ENCODE data around the gene DOCK8.
A peak's percentile ranks its signal among the peaks of the same experiment; 100 is the strongest.
"Not testable (repeated sequence)": the region's sequence is repeated elsewhere in the genome, so short reads cannot be mapped to it uniquely, and the experiment has no call there.

DOCK8 gene

GRCh38 chr9:214648-215493 is at the start of gene DOCK8:
Gene DOCK8, plus strand, starts transcription at chr9:214865. Its CDS starts 112 bp downstream, at chr9:214977.
- Mint-ChIP-seq H3K4me3 (peak within 1 kb of the TSS; percentile 77), H3K9me3 (no peaks in the 10 kb centered on the region), H3K4me1 (ENCODE audit: low read depth) (peaks cover 22% of the 10 kb centered on the region), H3K27ac (peak within 1 kb of the TSS; percentile 84), H3K27me3 (ENCODE audit: low read depth) (peaks cover 13% of the 10 kb centered on the region), H3K36me3 (ENCODE audit: low read depth) (peaks cover 23% of the 10 kb centered on the region)
- peak; percentile 74 for DNase-seq (ENCODE audit: low spot score)

DNA sequence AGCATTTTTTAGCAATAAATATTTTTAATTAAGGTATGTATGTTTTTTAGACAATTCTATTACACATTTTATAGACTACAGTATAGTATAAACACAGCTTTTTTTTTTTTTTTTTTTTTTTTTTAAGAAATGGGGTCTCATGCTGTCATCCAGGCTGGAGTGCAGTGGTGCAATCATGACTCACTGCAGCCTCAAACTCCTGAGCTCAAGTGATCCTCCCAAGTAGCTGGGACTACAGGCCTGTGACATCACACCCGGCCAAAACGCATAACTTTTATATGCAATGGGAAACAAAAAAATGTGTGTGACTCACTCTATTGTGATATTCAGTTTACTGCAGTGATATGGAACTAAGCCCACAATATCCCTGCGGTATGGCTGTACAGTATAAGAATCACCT is 44.9 kb upstream of the DOCK8 start:
- not testable (repeated sequence) for H3K27me3 Mint-ChIP-seq (ENCODE audit: low read depth); H3K9me3 Mint-ChIP-seq; H3K4me3 Mint-ChIP-seq; H3K36me3 Mint-ChIP-seq (ENCODE audit: low read depth); H3K27ac Mint-ChIP-seq; H3K4me1 Mint-ChIP-seq (ENCODE audit: low read depth); DNase-seq (ENCODE audit: low spot score)

GRCh38 chr9:178140-178825 is 36.4 kb upstream of the DOCK8 start:
- H3K9me3 Mint-ChIP-seq; DNase-seq (ENCODE audit: low spot score); H3K36me3 Mint-ChIP-seq (ENCODE audit: low read depth); H3K4me1 Mint-ChIP-seq (ENCODE audit: low read depth); H3K27me3 Mint-ChIP-seq (ENCODE audit: low read depth): not testable (repeated sequence)
- Mint-ChIP-seq H3K27ac (peak overlapping the region; percentile 71), H3K4me3 (peak overlapping the region; percentile 77)

GRCh38 chr9:178970-179383 is 35.7 kb upstream of the DOCK8 start, which contains the start of gene ZNG1A:
Gene ZNG1A, minus strand, starts transcription at chr9:179056. Its CDS starts 87 bp downstream, at chr9:178969.
- not testable (repeated sequence) for H3K27me3 Mint-ChIP-seq (ENCODE audit: low read depth); H3K9me3 Mint-ChIP-seq; DNase-seq (ENCODE audit: low spot score); H3K4me1 Mint-ChIP-seq (ENCODE audit: low read depth); H3K36me3 Mint-ChIP-seq (ENCODE audit: low read depth)
- H3K27ac Mint-ChIP-seq, result peak within 1 kb of the TSS; percentile 71
- peak within 1 kb of the TSS; percentile 77 for H3K4me3 Mint-ChIP-seq

GRCh38 chr9:199601-200000 is 15.1 kb upstream of the DOCK8 start:
- not testable (repeated sequence) for H3K36me3 Mint-ChIP-seq (ENCODE audit: low read depth); H3K4me3 Mint-ChIP-seq; H3K27me3 Mint-ChIP-seq (ENCODE audit: low read depth)

GRCh38 chr9:206481-206880 is 8.2 kb upstream of the DOCK8 start:
- no peaks in the 10 kb centered on the region for H3K9me3 Mint-ChIP-seq
- DNase-seq (ENCODE audit: low spot score), result no peak
- no peaks in the 10 kb centered on the region for H3K36me3 Mint-ChIP-seq (ENCODE audit: low read depth)
- no peak overlapping the region for H3K4me3 Mint-ChIP-seq
- peaks cover 37% of the 10 kb centered on the region for H3K27me3 Mint-ChIP-seq (ENCODE audit: low read depth)
- H3K4me1 Mint-ChIP-seq (ENCODE audit: low read depth), result peaks cover 2% of the 10 kb centered on the region
- H3K27ac Mint-ChIP-seq, result no peak overlapping the region

More at GRCh38 chr9:199601-200000, 15.1 kb upstream of the DOCK8 start:
- H3K27ac Mint-ChIP-seq; H3K4me1 Mint-ChIP-seq (ENCODE audit: low read depth); H3K9me3 Mint-ChIP-seq; DNase-seq (ENCODE audit: low spot score): not testable (repeated sequence)

DNA sequence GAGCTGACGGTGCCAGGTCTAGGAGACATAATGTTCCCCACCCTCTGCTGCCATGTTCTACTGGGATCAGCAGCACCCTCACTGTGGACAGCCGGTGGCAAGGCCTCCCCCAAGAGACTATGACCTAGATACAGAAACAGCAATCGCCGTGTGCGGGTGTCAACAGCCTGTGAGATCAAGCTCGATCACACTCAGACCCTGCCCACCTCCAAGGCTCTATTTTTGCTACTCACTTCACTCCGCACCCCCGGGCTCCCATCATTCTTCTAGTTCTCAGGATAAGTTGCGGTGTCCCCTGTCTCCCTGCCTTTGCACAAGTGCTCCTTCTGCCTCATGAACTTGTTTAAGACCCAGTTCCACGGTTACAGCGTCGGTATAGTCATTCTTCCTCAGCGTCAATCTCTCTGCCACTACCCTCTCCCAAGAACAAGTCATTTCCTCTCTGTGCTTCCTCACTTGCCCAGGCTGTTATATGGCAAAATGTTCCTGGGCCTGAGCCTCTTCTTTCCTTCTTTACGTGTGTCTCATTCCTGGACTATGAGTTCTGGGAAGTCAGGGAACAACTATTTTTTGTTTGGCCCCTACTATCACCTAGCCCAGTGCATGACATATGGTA is 5.4 kb upstream of the DOCK8 start:
- Mint-ChIP-seq H3K4me1 (ENCODE audit: low read depth) (peaks cover 2% of the 10 kb centered on the region), H3K4me3 (no peak overlapping the region), H3K9me3 (no peaks in the 10 kb centered on the region), H3K27me3 (ENCODE audit: low read depth) (peaks cover 33% of the 10 kb centered on the region), H3K36me3 (ENCODE audit: low read depth) (no peaks in the 10 kb centered on the region), H3K27ac (no peak overlapping the region)
- no peak for DNase-seq (ENCODE audit: low spot score)

DNA sequence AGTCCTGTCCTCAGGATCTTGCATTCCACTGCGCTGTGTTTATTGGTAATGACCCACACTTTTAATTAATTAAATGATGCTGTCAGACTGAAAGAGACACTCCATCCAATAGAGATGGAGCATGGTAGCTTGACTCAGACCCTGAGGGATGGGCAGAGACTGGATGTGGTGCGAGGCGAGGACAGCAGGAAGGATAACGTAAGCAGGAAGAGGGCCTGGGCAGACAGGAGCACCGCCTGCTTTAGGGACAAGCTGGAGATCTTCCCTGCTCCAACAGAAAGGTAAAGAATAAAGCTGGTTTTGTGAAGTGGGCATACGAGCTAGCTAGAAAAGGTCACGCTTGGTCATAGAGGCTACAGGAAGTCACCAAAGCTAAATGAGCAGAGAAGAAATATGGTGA is 3.6 kb upstream of the DOCK8 start:
- DNase-seq (ENCODE audit: low spot score), result no peak
- Mint-ChIP-seq H3K36me3 (ENCODE audit: low read depth) (peaks cover 5% of the 10 kb centered on the region), H3K4me1 (ENCODE audit: low read depth) (peaks cover 3% of the 10 kb centered on the region), H3K27me3 (ENCODE audit: low read depth) (peaks cover 26% of the 10 kb centered on the region), H3K27ac (no peak overlapping the region), H3K9me3 (no peaks in the 10 kb centered on the region), H3K4me3 (no peak overlapping the region)

GRCh38 chr9:211557-211956 is 3.1 kb upstream of the DOCK8 start:
- peaks cover 6% of the 10 kb centered on the region for H3K4me1 Mint-ChIP-seq (ENCODE audit: low read depth)
- no peaks in the 10 kb centered on the region for H3K9me3 Mint-ChIP-seq
- H3K4me3 Mint-ChIP-seq, result no peak overlapping the region
- H3K27ac Mint-ChIP-seq, result no peak overlapping the region
- peaks cover 8% of the 10 kb centered on the region for H3K36me3 Mint-ChIP-seq (ENCODE audit: low read depth)
- peaks cover 23% of the 10 kb centered on the region for H3K27me3 Mint-ChIP-seq (ENCODE audit: low read depth)
- DNase-seq (ENCODE audit: low spot score), result no peak

- Mint-ChIP-seq H3K4me1 (ENCODE audit: low read depth) (peaks cover 14% of the 10 kb centered on the region), H3K36me3 (ENCODE audit: low read depth) (peaks cover 16% of the 10 kb centered on the region), H3K27me3 (ENCODE audit: low read depth) (peaks cover 27% of the 10 kb centered on the region), H3K27ac (no peak overlapping the region), H3K9me3 (no peaks in the 10 kb centered on the region), H3K4me3 (no peak overlapping the region)
- DNase-seq (ENCODE audit: low spot score), result no peak
These were observed 2.4 kb upstream of the DOCK8 start for GRCh38 chr9:212297-212696.

DNA sequence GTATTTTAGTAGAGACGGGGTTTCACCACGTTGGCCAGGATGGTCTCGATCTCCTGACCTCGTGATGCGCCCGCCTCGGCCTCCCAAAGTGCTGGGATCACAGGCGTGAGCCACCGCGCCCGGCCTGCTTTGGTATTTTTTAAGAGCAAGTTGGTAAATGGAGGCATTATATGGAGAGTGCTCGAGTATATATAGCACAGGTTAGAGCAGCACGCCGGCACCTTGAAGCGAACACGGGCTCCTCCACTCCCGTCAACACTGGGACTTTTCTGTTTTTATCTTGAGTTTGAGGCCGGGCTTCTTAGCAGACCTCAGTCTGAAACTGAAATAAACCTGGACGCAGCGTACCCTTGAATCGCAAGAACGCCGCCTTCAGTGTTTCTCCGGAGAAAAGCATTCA is 764 bp upstream of the DOCK8 start:
- H3K9me3 Mint-ChIP-seq; H3K27ac Mint-ChIP-seq; DNase-seq (ENCODE audit: low spot score): not testable (repeated sequence)
- Mint-ChIP-seq H3K4me1 (ENCODE audit: low read depth) (peaks cover 19% of the 10 kb centered on the region), H3K27me3 (ENCODE audit: low read depth) (peaks cover 19% of the 10 kb centered on the region), H3K36me3 (ENCODE audit: low read depth) (peaks cover 23% of the 10 kb centered on the region), H3K4me3 (peak overlapping the region; percentile 68)

DNA sequence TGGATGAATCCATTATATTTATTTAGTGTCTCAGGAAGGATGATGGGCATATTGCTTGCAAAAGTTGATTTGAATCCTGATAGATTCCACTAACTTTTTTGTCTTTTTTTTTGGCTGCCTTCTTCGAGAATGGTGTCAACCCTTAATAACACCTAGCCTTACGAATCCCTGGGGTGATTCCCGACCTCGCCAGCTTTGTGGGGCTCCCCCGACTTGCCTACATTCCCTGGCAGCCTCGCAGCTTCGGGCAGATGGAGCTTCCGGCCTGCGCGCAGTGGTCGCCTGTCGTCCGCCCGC is 366 bp upstream of the DOCK8 start:
- peak overlapping the region; percentile 64 for H3K27ac Mint-ChIP-seq
- H3K9me3 Mint-ChIP-seq, result no peaks in the 10 kb centered on the region
- H3K27me3 Mint-ChIP-seq (ENCODE audit: low read depth), result peaks cover 15% of the 10 kb centered on the region
- peaks cover 23% of the 10 kb centered on the region for H3K36me3 Mint-ChIP-seq (ENCODE audit: low read depth)
- no peak for DNase-seq (ENCODE audit: low spot score)
- peak overlapping the region; percentile 68 for H3K4me3 Mint-ChIP-seq
- peaks cover 19% of the 10 kb centered on the region for H3K4me1 Mint-ChIP-seq (ENCODE audit: low read depth)

GRCh38 chr9:215631-216155 is 1.0 kb downstream of the DOCK8 start:
- H3K36me3 Mint-ChIP-seq (ENCODE audit: low read depth), result peaks cover 29% of the 10 kb centered on the region
- no peaks in the 10 kb centered on the region for H3K9me3 Mint-ChIP-seq
- DNase-seq (ENCODE audit: low spot score), result no peak
- peak overlapping the region; percentile 77 for H3K4me3 Mint-ChIP-seq
- H3K4me1 Mint-ChIP-seq (ENCODE audit: low read depth), result peaks cover 27% of the 10 kb centered on the region
- peak overlapping the region; percentile 84 for H3K27ac Mint-ChIP-seq
- H3K27me3 Mint-ChIP-seq (ENCODE audit: low read depth), result peaks cover 10% of the 10 kb centered on the region

DNA sequence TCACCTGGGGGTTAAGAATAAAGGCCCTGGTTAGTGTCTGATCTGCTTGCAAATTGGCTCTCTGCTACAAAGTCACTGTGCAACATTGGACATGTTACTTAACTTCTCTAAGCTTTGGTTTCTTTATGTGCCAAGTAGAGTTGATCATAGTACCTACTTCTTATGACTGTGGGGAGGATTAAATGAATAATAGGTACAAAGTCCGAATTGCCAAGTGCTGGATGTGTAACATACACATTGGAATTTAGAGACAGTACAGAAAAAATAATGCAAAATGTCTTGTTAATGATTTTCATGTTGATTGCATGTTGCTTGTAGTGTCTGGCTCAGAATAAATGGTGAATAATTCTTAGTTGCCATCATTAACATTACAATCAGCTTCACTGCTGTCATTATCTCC is 2.2 kb downstream of the DOCK8 start:
- H3K9me3 Mint-ChIP-seq, result no peaks in the 10 kb centered on the region
- peaks cover 10% of the 10 kb centered on the region for H3K27me3 Mint-ChIP-seq (ENCODE audit: low read depth)
- DNase-seq (ENCODE audit: low spot score), result no peak
- H3K27ac Mint-ChIP-seq, result peak overlapping the region; percentile 22
- peaks cover 30% of the 10 kb centered on the region for H3K4me1 Mint-ChIP-seq (ENCODE audit: low read depth)
- peaks cover 31% of the 10 kb centered on the region for H3K36me3 Mint-ChIP-seq (ENCODE audit: low read depth)
- peak overlapping the region; percentile 77 for H3K4me3 Mint-ChIP-seq

Measured in T-helper 2 cell treated with Interferon-gamma antibody and Interleukin-4, amounts not matched to agents 5 μg/mL and 100 μg/mL, for 36 hours (primary cell).